HEK293 (cell line): Measurements from ENCODE around the gene PHTF1.

ENCODE experiments used
- CTCF ChIA-PET: fragments of 350-600 bp; formaldehyde crosslinking; extraction: SDS; loops from one replicate; lab custom pipeline; 2021; ENCODE audit warnings: antibody characterized with exemption; lab: Yijun Ruan, JAX
- POLR2A ChIA-PET: fragments of 300-600 bp; formaldehyde crosslinking; extraction: SDS; loops from one replicate; lab custom pipeline; 2020; ENCODE audit warnings: antibody characterized with exemption, inconsistent platforms; lab: Yijun Ruan, JAX
- H3K27ac ChIP-seq: fragments of 200-500 bp; sonication (Bioruptor generic); 2 replicates; pipeline ENCODE4 v1.5.1; 2014; ENCODE audit warnings: low read depth, low read length, control low read depth, inconsistent platforms; ENCODE audit errors: extremely low read depth
- H3K36me3 ChIP-seq, 2 experiments: fragments of 200-500 bp in 1 of 2; sonication (Bioruptor generic) in 1 of 2; 1 replicate in 1 of 2; 2 replicates in 1 of 2; pipeline ENCODE4 v1.5.1; 2014 to 2017; ENCODE audit warnings: inconsistent platforms in 2 of 2, low read length in 2 of 2; ENCODE audit not compliant: control insufficient read depth in 2 of 2, insufficient read depth in 1 of 2
- H3K4me1 ChIP-seq: fragments of 200-500 bp; sonication (Bioruptor generic); 2 replicates; pipeline ENCODE4 v1.5.1; 2014; ENCODE audit warnings: mild to moderate bottlenecking, low read length, inconsistent platforms; ENCODE audit not compliant: control insufficient read depth, insufficient read depth
- H3K4me3 ChIP-seq: 2 replicates; pipeline ENCODE4 v1.5.1; 2011; ENCODE audit warnings: low read depth, mild to moderate bottlenecking, control low read depth, low read length, moderate library complexity
- H3K9me3 ChIP-seq: fragments of 200-500 bp; sonication (Bioruptor generic); 2 replicates; pipeline ENCODE4 v1.5.1; 2014; ENCODE audit warnings: low read depth, low read length, inconsistent platforms; ENCODE audit not compliant: control insufficient read depth, insufficient read depth
- KLF10 ChIP-seq: fragments of 450-650 bp; IDR thresholded peaks from 2 replicates; pipeline ENCODE4 v1.5.1; 2018; ENCODE audit warnings: missing biosample characterization, mild to moderate bottlenecking, missing genetic modification characterization
- YY2 ChIP-seq: fragments of 450-650 bp; formaldehyde crosslinking; IDR thresholded peaks from 2 replicates; pipeline ENCODE4 v1.5.1; 2016; ENCODE audit warnings: missing biosample characterization, missing genetic modification characterization
- ZBTB17 ChIP-seq: fragments of 450-650 bp; formaldehyde crosslinking; IDR thresholded peaks from 2 replicates; pipeline ENCODE4 v1.5.1; 2016; ENCODE audit warnings: missing biosample characterization, missing genetic modification characterization
- ZFP3 ChIP-seq: fragments of 450-650 bp; formaldehyde crosslinking; IDR thresholded peaks from 2 replicates; pipeline ENCODE4 v1.5.1; 2016; ENCODE audit warnings: low read depth, missing biosample characterization, missing genetic modification characterization
- ZNF157 ChIP-seq: fragments of 450-650 bp; formaldehyde crosslinking; IDR thresholded peaks from 2 replicates; pipeline ENCODE4 v1.5.1; 2016; ENCODE audit warnings: missing biosample characterization, missing genetic modification characterization
- ZNF175 ChIP-seq: fragments of 450-650 bp; formaldehyde crosslinking; IDR thresholded peaks from 2 replicates; pipeline ENCODE4 v1.5.1; 2016; ENCODE audit warnings: missing biosample characterization, missing genetic modification characterization
- ZNF202 ChIP-seq: fragments of 450-650 bp; formaldehyde crosslinking; IDR thresholded peaks from 2 replicates; pipeline ENCODE4 v1.5.1; 2016; ENCODE audit warnings: missing biosample characterization, missing genetic modification characterization, borderline replicate concordance
- ZNF274 ChIP-seq, 2 experiments: fragments of 200-500 bp in 1 of 2; fragments of 450-650 bp in 1 of 2; sonication (Bioruptor generic) in 1 of 2; formaldehyde crosslinking in 1 of 2; IDR thresholded peaks; 2 replicates each; pipeline versions ENCODE4 v1.5.1 to v1.6.1; 2014 to 2016; ENCODE audit warnings: borderline replicate concordance in 1 of 2, inconsistent platforms in 1 of 2, low read length in 1 of 2, missing biosample characterization in 1 of 2, missing genetic modification characterization in 1 of 2
- ZNF341 ChIP-seq: fragments of 450-650 bp; formaldehyde crosslinking; IDR thresholded peaks from 2 replicates; pipeline ENCODE4; 2016; ENCODE audit warnings: low read depth, missing biosample characterization, missing genetic modification characterization
- ZNF433 ChIP-seq: fragments of 450-650 bp; formaldehyde crosslinking; IDR thresholded peaks from 2 replicates; pipeline ENCODE4 v1.5.1; 2016; ENCODE audit warnings: missing biosample characterization, missing genetic modification characterization, low read depth
- ZNF530 ChIP-seq: fragments of 450-650 bp; formaldehyde crosslinking; IDR thresholded peaks from 2 replicates; pipeline ENCODE4 v1.5.1; 2016; ENCODE audit warnings: low read depth, missing biosample characterization, missing genetic modification characterization
- ZNF555 ChIP-seq: fragments of 450-650 bp; formaldehyde crosslinking; conservative IDR thresholded peaks from 2 replicates; pipeline ENCODE4 v1.5.1; 2017; ENCODE audit warnings: missing biosample characterization, mild to moderate bottlenecking, missing genetic modification characterization, inconsistent platforms
- ZNF600 ChIP-seq: fragments of 450-650 bp; formaldehyde crosslinking; IDR thresholded peaks from 2 replicates; pipeline ENCODE4 v1.5.1; 2016; ENCODE audit warnings: missing biosample characterization, missing genetic modification characterization
- ZNF621 ChIP-seq: fragments of 450-650 bp; formaldehyde crosslinking; IDR thresholded peaks from 2 replicates; pipeline ENCODE4 v1.5.1; 2017; ENCODE audit warnings: missing biosample characterization, missing genetic modification characterization
- ZNF654 ChIP-seq: fragments of 450-650 bp; formaldehyde crosslinking; IDR thresholded peaks from 2 replicates; pipeline ENCODE4 v1.5.1; 2016; ENCODE audit warnings: low read depth, missing biosample characterization, missing genetic modification characterization
- ZNF776 ChIP-seq: fragments of 450-650 bp; formaldehyde crosslinking; IDR thresholded peaks from 2 replicates; pipeline ENCODE4 v1.5.0; 2017; ENCODE audit warnings: missing biosample characterization, missing genetic modification characterization, borderline replicate concordance
- ZNF837 ChIP-seq: fragments of 450-650 bp; formaldehyde crosslinking; IDR thresholded peaks from 2 replicates; pipeline ENCODE4 v1.5.1; 2016; ENCODE audit warnings: missing biosample characterization, missing genetic modification characterization
- ZXDB ChIP-seq: fragments of 450-650 bp; formaldehyde crosslinking; IDR thresholded peaks from 2 replicates; pipeline ENCODE4 v1.5.1; 2016; ENCODE audit warnings: missing biosample characterization, missing genetic modification characterization
- TF ChIP-seq, protein P1 (sequence below): fragments of 450-650 bp; formaldehyde crosslinking; IDR thresholded peaks from 2 replicates; pipeline ENCODE4 v1.5.1; 2017; ENCODE audit warnings: missing biosample characterization, missing genetic modification characterization
- TF ChIP-seq, protein P2 (sequence below): fragments of 450-650 bp; formaldehyde crosslinking; IDR thresholded peaks from 2 replicates; pipeline ENCODE4 v1.5.1; 2016; ENCODE audit warnings: missing biosample characterization, missing genetic modification characterization
- TF ChIP-seq, protein P3 (sequence below): fragments of 450-650 bp; formaldehyde crosslinking; conservative IDR thresholded peaks from 2 replicates; pipeline ENCODE4 v1.5.1; 2016; ENCODE audit warnings: low read depth, missing biosample characterization, missing genetic modification characterization

Gene PHTF1

DNA sequence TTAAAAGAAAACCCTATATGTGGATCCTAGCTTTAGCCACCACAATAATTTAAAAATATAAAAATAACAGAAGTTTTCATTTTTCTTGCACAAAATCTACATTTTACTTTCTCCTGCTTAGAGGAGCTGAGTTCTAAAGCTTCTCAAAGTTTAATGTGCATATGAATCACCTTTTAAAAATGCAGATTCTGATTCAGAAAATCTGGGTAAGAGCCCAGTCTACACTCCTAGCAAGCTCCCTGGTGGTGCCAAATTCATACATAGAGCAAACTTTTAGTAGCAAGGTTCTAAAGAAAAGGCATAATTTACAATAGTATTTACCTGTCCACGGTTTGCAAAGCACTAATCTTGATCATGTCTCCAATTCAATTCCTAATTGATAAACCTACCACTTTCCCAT, 33.7 kb upstream of the PHTF1 start (continued):
- no peak for TF ChIP-seq ZNF621 (tag by site-specific recombination)
- no peak for TF ChIP-seq ZNF274 (IDR thresholded peaks at IDR 0.05; ENCODE audit: low read length)
- TF ChIP-seq ZNF274 (tag by site-specific recombination; IDR thresholded peaks at IDR 0.05; ENCODE audit: borderline replicate concordance): no peak
- TF ChIP-seq, protein P1, sequence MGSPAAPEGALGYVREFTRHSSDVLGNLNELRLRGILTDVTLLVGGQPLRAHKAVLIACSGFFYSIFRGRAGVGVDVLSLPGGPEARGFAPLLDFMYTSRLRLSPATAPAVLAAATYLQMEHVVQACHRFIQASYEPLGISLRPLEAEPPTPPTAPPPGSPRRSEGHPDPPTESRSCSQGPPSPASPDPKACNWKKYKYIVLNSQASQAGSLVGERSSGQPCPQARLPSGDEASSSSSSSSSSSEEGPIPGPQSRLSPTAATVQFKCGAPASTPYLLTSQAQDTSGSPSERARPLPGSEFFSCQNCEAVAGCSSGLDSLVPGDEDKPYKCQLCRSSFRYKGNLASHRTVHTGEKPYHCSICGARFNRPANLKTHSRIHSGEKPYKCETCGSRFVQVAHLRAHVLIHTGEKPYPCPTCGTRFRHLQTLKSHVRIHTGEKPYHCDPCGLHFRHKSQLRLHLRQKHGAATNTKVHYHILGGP (tag by site-specific recombination): no peak
- TF ChIP-seq, protein P2, sequence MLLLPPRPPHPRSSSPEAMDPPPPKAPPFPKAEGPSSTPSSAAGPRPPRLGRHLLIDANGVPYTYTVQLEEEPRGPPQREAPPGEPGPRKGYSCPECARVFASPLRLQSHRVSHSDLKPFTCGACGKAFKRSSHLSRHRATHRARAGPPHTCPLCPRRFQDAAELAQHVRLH: no peak
- TF ChIP-seq, all 188 proteins: peak for 0

DNA sequence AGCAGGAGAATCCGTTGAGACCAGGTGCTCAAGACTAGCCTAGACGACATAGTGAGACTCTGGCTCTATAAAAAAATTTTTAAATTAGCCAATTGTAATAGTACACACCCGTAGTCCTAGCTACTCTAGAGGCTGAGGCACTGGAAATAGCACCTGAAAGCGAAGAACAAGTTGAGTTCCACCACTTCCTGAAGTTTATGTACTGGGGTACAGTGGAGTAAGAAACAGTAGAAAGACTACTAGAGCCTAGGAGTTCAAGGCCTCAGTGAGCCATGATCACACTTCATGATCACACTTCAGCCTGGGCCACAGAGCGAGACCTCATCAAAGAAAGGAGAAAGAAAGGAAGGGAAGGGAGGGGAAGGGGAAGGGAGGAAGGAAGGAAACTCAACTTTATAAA, 33.2 kb upstream of the PHTF1 start:
- H3K36me3 ChIP-seq: peaks cover 5 to 37% of the 10 kb centered on the region in 2 experiments
- POLR2A ChIA-PET: no interaction called here
- H3K9me3 ChIP-seq: no peaks in the 10 kb centered on the region
- no peak overlapping the region for H3K4me3 ChIP-seq
- CTCF ChIA-PET: interaction anchor here (0.6 kb wide), 2 partner anchors 16 to 1540 kb away, joined by 3 to 5 read pairs; no protein-coding TSS in a partner anchor
- no peaks in the 10 kb centered on the region for H3K4me1 ChIP-seq
- TF ChIP-seq ZNF433 (tag by site-specific recombination) (no peak), ZNF776 (no peak), YY2 (no peak), ZNF175 (tag by site-specific recombination) (no peak), ZXDB (tag by site-specific recombination) (no peak)
- H3K27ac ChIP-seq: no peak overlapping the region

DNA sequence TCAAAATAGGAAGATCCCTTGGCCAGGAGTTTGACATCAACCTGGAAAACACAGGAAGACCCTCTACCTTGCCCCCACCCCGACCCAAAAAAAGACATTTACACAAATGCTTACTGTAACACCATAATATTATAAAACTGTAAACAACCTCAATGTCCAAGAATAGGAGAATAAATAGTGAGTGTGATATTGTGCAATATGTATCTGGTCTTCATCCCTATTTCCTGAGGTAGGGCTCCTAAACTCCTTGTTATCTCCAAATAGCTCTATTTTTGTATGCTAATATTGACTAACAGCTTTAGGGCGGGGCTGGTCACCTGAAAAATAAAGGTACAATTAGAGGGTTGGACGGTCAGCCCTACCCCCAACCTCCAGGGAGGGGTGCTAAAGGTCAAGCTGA, 29.5 kb upstream of the PHTF1 start:
- H3K4me3 ChIP-seq: no peak overlapping the region
- peaks cover 5 to 11% of the 10 kb centered on the region in 2 experiments for H3K36me3 ChIP-seq
- no peaks in the 10 kb centered on the region for H3K9me3 ChIP-seq
- CTCF ChIA-PET: no interaction called here
- H3K27ac ChIP-seq: no peak overlapping the region
- TF ChIP-seq ZNF341: no peak
- no peak for TF ChIP-seq ZNF654
- no peak for TF ChIP-seq ZNF600 (tag by site-specific recombination)
- TF ChIP-seq ZNF202 (tag by site-specific recombination): no peak
- no peak for TF ChIP-seq ZBTB17 (tag by site-specific recombination)
- TF ChIP-seq ZNF157: no peak
- TF ChIP-seq, protein P3, sequence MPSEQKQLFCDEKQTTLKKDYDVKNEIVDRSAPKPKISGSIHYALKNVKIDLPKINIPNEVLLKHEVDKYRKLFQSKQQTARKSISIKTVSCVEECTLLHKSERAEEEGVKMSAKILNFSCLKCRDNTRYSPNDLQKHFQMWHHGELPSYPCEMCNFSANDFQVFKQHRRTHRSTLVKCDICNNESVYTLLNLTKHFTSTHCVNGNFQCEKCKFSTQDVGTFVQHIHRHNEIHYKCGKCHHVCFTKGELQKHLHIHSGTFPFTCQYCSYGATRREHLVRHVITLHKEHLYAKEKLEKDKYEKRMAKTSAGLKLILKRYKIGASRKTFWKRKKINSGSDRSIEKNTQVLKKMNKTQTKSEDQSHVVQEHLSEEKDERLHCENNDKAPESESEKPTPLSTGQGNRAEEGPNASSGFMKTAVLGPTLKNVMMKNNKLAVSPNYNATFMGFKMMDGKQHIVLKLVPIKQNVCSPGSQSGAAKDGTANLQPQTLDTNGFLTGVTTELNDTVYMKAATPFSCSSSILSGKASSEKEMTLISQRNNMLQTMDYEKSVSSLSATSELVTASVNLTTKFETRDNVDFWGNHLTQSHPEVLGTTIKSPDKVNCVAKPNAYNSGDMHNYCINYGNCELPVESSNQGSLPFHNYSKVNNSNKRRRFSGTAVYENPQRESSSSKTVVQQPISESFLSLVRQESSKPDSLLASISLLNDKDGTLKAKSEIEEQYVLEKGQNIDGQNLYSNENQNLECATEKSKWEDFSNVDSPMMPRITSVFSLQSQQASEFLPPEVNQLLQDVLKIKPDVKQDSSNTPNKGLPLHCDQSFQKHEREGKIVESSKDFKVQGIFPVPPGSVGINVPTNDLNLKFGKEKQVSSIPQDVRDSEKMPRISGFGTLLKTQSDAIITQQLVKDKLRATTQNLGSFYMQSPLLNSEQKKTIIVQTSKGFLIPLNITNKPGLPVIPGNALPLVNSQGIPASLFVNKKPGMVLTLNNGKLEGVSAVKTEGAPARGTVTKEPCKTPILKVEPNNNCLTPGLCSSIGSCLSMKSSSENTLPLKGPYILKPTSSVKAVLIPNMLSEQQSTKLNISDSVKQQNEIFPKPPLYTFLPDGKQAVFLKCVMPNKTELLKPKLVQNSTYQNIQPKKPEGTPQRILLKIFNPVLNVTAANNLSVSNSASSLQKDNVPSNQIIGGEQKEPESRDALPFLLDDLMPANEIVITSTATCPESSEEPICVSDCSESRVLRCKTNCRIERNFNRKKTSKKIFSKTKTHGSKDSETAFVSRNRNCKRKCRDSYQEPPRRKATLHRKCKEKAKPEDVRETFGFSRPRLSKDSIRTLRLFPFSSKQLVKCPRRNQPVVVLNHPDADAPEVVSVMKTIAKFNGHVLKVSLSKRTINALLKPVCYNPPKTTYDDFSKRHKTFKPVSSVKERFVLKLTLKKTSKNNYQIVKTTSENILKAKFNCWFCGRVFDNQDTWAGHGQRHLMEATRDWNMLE (tag by site-specific recombination): no peak
- TF ChIP-seq ZFP3 (tag by site-specific recombination): no peak
- TF ChIP-seq ZNF555: no peak
- no peak for TF ChIP-seq ZNF837 (tag by site-specific recombination)
- TF ChIP-seq ZNF530 (tag by site-specific recombination): no peak
- no peak for TF ChIP-seq KLF10 (tag by site-specific recombination)
- peaks cover 2% of the 10 kb centered on the region for H3K4me1 ChIP-seq
- POLR2A ChIA-PET: no interaction called here
